Activated CD4-positive, alpha-beta T cell treated with anti-CD3 and anti-CD28 coated beads, Interleukin-2, amount 10 ng/mL, durations not matched to agents 7 days and 5 days (primary cell): Measurements from ENCODE around the gene DEPP1. TPM values are rescaled to one million over a fixed set of nuclear protein-coding genes. Genes with fewer than 3 reads are reported as not detected.

Experiments
- CTCF ChIA-PET: fragments of 350-600 bp; sonication (Branson Sonifier 250); formaldehyde crosslinking; loops from one replicate; lab custom pipeline; 2021; ENCODE audit warnings: antibody characterized with exemption; lab: Charles Lee
- POLR2A ChIA-PET: fragments of 350-600 bp; sonication (Branson Sonifier 250); formaldehyde crosslinking; loops from one replicate; lab custom pipeline; 2021; ENCODE audit warnings: antibody characterized with exemption; lab: Charles Lee
- DNase-seq: peaks from one replicate; pipeline ENCODE4 v3.0.0-alpha.2; 2020
- H3K27ac Mint-ChIP-seq: one replicate; pipeline ENCODE4 v1.8.0; 2021; ENCODE audit warnings: mild to moderate bottlenecking, moderate library complexity, mixed read lengths
- H3K27me3 Mint-ChIP-seq: one replicate; pipeline ENCODE4 v1.8.0; 2021; ENCODE audit warnings: mixed read lengths
- H3K36me3 Mint-ChIP-seq: one replicate; pipeline ENCODE4 v1.8.0; 2021; ENCODE audit warnings: low read depth, mixed read lengths
- H3K4me1 Mint-ChIP-seq: one replicate; pipeline ENCODE4 v1.8.0; 2021; ENCODE audit warnings: mixed read lengths
- H3K4me3 Mint-ChIP-seq: one replicate; pipeline ENCODE4 v1.8.0; 2021; ENCODE audit warnings: mild to moderate bottlenecking, moderate library complexity, mixed read lengths
- H3K9me3 Mint-ChIP-seq: one replicate; pipeline ENCODE4 v1.8.0; 2021; ENCODE audit warnings: mixed read lengths
- total RNA-seq, 2 experiments: library from RNA; stranded (reverse); gene quantifications; one replicate each; pipeline ENCODE4 v1.2.3, GENCODE V29; 2021

The DEPP1 gene
- total RNA-seq, 2 experiments from 2014 or later, result 0.22 to 0.33 TPM

- DNase-seq, result no peak
- no peak overlapping the region for H3K27ac Mint-ChIP-seq
- H3K36me3 Mint-ChIP-seq, result no peaks in the 10 kb centered on the region
- H3K4me3 Mint-ChIP-seq, result no peak overlapping the region
- H3K9me3 Mint-ChIP-seq, result no peaks in the 10 kb centered on the region
- no peaks in the 10 kb centered on the region for H3K27me3 Mint-ChIP-seq
- peaks cover 25% of the 10 kb centered on the region for H3K4me1 Mint-ChIP-seq
- CTCF ChIA-PET, result interaction anchor here (1.2 kb wide), 1 partner anchor 10 kb away, joined by 3 read pairs; no protein-coding TSS in a partner anchor
- POLR2A ChIA-PET, result no interaction called here
Observed at GRCh38 chr10:44991571-44991970, 13.0 kb upstream of the DEPP1 start.

- Mint-ChIP-seq H3K9me3 (no peaks in the 10 kb centered on the region), H3K36me3 (no peaks in the 10 kb centered on the region), H3K4me3 (no peak overlapping the region), H3K27ac (no peak overlapping the region), H3K4me1 (peaks cover 19% of the 10 kb centered on the region), H3K27me3 (peaks cover 3% of the 10 kb centered on the region)
- no peak for DNase-seq
- ChIA-PET POLR2A (no interaction called here), CTCF (no interaction called here)
Observed at GRCh38 chr10:44990965-44991364, 12.4 kb upstream of the DEPP1 start.

- Mint-ChIP-seq H3K27me3 (peaks cover 3% of the 10 kb centered on the region), H3K4me3 (no peak overlapping the region), H3K27ac (peak overlapping the region; percentile 43), H3K9me3 (no peaks in the 10 kb centered on the region), H3K36me3 (no peaks in the 10 kb centered on the region), H3K4me1 (peaks cover 12% of the 10 kb centered on the region)
- ChIA-PET CTCF (no interaction called here), POLR2A (no interaction called here)
- DNase-seq, result no peak
Observed at GRCh38 chr10:44990302-44990655, 11.7 kb upstream of the DEPP1 start.

- Mint-ChIP-seq H3K4me3 (no peak overlapping the region), H3K9me3 (no peaks in the 10 kb centered on the region), H3K27ac (no peak overlapping the region), H3K27me3 (peaks cover 3% of the 10 kb centered on the region), H3K4me1 (peaks cover 6% of the 10 kb centered on the region), H3K36me3 (no peaks in the 10 kb centered on the region)
- ChIA-PET CTCF (no interaction called here), POLR2A (no interaction called here)
- no peak for DNase-seq
Observed at GRCh38 chr10:44989597-44990301, 11.1 kb upstream of the DEPP1 start.

DNA sequence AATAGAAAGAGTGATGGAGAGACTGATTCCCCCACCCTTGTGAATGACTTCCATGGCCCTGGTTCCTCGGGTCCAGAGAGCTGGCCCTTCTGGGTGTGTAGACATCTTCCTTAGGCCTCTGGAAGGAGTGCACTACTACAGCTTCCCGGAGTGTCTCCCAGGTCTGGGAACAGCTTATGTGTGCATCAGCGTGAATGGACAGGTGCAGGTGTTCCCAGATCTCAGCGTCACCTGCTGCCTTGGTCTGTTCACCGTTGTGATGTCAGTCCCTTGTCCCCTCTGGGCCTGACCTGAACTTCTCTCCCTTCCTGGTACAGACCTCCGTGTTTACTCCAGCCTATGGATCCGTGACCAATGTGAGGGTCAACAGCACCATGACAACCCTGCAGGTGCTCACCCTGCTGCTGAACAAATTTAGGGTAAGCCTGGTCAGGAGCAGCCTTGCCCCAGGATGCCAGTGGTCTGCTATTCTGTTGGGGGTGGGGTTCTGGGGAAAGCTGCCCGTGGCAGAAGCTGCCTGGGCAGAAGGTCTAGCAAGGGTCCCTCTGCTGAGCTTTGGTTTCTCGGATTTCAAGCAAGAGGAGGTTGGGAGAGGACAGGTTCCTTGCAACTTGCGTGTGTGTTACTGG, 10.5 kb upstream of the DEPP1 start:
- H3K36me3 Mint-ChIP-seq, result no peaks in the 10 kb centered on the region
- CTCF ChIA-PET, result interaction anchor here (1.4 kb wide), 1 partner anchor 11 kb away, joined by 3 read pairs; no protein-coding TSS in a partner anchor

GRCh38 chr10:44986670-44987069, 8.1 kb upstream of the DEPP1 start:
- DNase-seq, result no peak
- Mint-ChIP-seq H3K27ac (no peak overlapping the region), H3K36me3 (no peaks in the 10 kb centered on the region), H3K9me3 (no peaks in the 10 kb centered on the region), H3K4me3 (no peak overlapping the region), H3K4me1 (no peaks in the 10 kb centered on the region), H3K27me3 (peaks cover 3% of the 10 kb centered on the region)
- CTCF ChIA-PET, result interaction anchor here (0.7 to 0.8 kb wide), 2 partner anchors 8 to 18 kb away, joined by 3 read pairs; no protein-coding TSS in a partner anchor
- POLR2A ChIA-PET, result no interaction called here

More for the DNA sequence above, 10.5 kb upstream of the DEPP1 start:
- Mint-ChIP-seq H3K27me3 (peaks cover 3% of the 10 kb centered on the region), H3K27ac (no peak overlapping the region), H3K9me3 (no peaks in the 10 kb centered on the region), H3K4me3 (no peak overlapping the region), H3K4me1 (peaks cover 3% of the 10 kb centered on the region)
- no peak for DNase-seq
- POLR2A ChIA-PET, result no interaction called here

DNA sequence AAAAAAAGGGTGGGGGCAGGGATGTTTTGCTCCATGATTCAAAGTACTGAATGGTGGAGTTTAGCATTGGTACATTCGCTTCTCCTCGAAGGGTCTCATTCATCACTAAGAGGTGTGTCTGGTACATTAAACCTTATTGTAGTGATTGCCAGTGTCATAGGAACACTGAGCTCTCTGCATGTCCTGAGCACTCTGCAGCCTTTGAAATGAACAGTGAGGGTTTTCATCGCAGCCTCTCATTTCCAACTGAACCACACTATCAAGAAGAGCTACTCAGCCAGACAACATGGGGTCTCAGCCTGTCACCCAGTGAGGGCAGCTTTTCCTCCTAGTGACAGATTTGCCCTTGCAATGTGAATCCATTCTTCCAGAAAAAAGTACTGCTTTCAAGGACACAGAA, 7.6 kb upstream of the DEPP1 start:
- CTCF ChIA-PET, result interaction anchor here (0.6 to 0.8 kb wide), 3 partner anchors 9 to 1579 kb away, joined by 3 read pairs; no protein-coding TSS in a partner anchor
- POLR2A ChIA-PET, result no interaction called here
- H3K36me3 Mint-ChIP-seq, result no peaks in the 10 kb centered on the region

GRCh38 chr10:44985175-44985681, 6.6 kb upstream of the DEPP1 start:
- ChIA-PET CTCF (interaction anchor here (0.6 to 0.9 kb wide), 2 partner anchors 11 to 31 kb away, joined by 3 to 6 read pairs; no protein-coding TSS in a partner anchor), POLR2A (no interaction called here)
- Mint-ChIP-seq H3K9me3 (no peaks in the 10 kb centered on the region), H3K27me3 (peaks cover 3% of the 10 kb centered on the region), H3K4me1 (peaks cover 3% of the 10 kb centered on the region), H3K36me3 (no peaks in the 10 kb centered on the region), H3K27ac (no peak overlapping the region), H3K4me3 (no peak overlapping the region)
- DNase-seq, result no peak

More for the DNA sequence above, 7.6 kb upstream of the DEPP1 start:
- no peak for DNase-seq
- Mint-ChIP-seq H3K4me1 (peaks cover under 1% of the 10 kb centered on the region), H3K9me3 (no peaks in the 10 kb centered on the region), H3K27ac (no peak overlapping the region), H3K27me3 (peaks cover 3% of the 10 kb centered on the region), H3K4me3 (no peak overlapping the region)

DNA sequence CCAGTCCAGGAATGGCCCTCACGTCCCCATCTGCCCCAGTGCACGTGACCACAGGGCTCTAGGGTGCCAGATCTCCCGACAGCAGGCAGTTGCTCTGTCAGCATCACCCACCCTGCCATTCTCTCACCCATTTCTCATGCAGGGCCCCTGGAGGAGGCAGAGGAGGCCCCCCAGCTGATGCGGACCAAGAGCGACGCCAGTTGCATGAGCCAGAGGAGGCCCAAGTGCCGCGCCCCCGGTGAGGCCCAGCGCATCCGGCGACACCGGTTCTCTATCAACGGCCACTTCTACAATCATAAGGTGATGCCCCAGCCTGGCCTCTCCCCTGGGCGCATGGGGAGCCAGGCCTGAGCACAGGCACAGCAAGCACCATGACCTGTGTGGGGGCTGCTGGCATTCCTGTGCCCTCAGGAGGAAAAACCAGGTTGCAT, 6.1 kb upstream of the DEPP1 start:
- Mint-ChIP-seq H3K4me1 (peaks cover 3% of the 10 kb centered on the region), H3K27me3 (peaks cover 3% of the 10 kb centered on the region), H3K27ac (no peak overlapping the region), H3K36me3 (no peaks in the 10 kb centered on the region), H3K4me3 (no peak overlapping the region), H3K9me3 (no peaks in the 10 kb centered on the region)
- DNase-seq, result no peak
- ChIA-PET CTCF (interaction anchor here (0.9 kb wide), 1 partner anchor 10 kb away, joined by 3 read pairs; no protein-coding TSS in a partner anchor), POLR2A (no interaction called here)

- CTCF ChIA-PET, result no interaction called here
- peaks cover 3% of the 10 kb centered on the region for H3K4me1 Mint-ChIP-seq
- H3K36me3 Mint-ChIP-seq, result no peaks in the 10 kb centered on the region
- POLR2A ChIA-PET, result no interaction called here
- DNase-seq, result no peak
- no peaks in the 10 kb centered on the region for H3K9me3 Mint-ChIP-seq
- peaks cover 3% of the 10 kb centered on the region for H3K27me3 Mint-ChIP-seq
- H3K27ac Mint-ChIP-seq, result no peak overlapping the region
- H3K4me3 Mint-ChIP-seq, result no peak overlapping the region
Observed at GRCh38 chr10:44983895-44984278, 5.3 kb upstream of the DEPP1 start.

DNA sequence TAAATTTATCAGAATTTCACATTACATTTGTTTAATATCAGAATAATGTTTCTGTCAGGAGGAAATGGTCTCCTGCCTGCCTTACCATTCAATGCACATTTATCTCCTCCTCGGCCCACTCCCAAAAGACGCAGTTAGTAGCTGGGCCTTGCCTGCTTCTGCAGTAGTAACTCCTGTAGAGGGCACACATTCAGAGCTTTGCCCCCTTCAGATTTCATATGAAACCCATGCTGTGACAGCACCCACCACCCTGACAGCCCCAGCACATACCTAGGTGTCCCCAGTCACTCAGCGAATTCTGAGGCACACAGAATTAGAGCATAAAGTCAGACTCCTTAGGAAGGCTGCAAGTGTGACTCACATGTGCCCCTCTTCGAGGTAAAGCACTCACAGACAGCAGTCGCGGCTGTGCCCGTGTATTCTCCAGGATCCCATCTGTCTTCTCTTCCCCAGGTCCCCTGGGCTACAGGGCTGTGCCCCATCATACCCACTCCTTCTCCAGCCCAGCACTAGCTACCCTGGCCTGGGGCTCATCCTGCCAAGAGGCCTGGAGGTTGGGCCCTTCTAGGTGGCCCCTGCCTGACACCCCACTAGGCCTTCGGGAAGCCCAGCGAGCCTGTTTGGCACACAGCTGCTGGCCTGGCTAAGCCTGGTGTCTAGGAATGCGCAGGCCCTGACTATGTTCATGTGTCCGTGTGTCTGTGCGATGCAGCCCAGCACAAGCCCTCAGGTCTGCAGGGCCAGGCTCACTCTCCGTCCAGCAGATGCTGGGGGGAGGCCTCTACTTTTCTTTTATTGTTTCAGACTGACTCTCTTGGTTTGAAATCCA, 4.7 kb upstream of the DEPP1 start:
- H3K9me3 Mint-ChIP-seq, result no peaks in the 10 kb centered on the region
- H3K27me3 Mint-ChIP-seq, result peaks cover 3% of the 10 kb centered on the region
- H3K36me3 Mint-ChIP-seq, result no peaks in the 10 kb centered on the region
- ChIA-PET CTCF (interaction anchor here (1.1 kb wide), 1 partner anchor 20 kb away, joined by 3 read pairs; no protein-coding TSS in a partner anchor), POLR2A (no interaction called here)
- peaks cover 5% of the 10 kb centered on the region for H3K4me1 Mint-ChIP-seq
- no peak overlapping the region for H3K27ac Mint-ChIP-seq
- DNase-seq, result no peak
- H3K4me3 Mint-ChIP-seq, result no peak overlapping the region

DNA sequence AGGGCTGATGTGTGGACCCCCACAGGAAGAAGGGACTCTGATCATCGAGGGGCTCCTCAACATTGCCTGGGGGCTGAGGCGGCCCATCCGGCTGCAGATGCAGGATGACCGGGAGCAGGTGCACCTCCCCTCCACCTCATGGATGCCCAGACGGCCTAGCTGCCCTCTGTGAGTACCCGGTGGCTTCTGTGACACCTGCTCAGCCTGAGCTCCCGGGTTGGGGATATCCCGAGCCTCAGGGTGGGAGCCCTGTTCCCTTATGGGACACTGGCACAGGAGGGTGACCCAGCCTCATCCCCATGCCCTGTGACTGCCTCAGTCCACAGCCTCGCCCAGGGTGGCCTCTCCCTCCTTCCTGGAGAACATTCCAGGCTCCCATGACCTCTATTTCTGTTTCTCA, 3.9 kb upstream of the DEPP1 start:
- POLR2A ChIA-PET, result no interaction called here
- Mint-ChIP-seq H3K27ac (no peak overlapping the region), H3K4me1 (peaks cover 6% of the 10 kb centered on the region), H3K4me3 (no peak overlapping the region), H3K27me3 (peaks cover 3% of the 10 kb centered on the region), H3K9me3 (no peaks in the 10 kb centered on the region), H3K36me3 (no peaks in the 10 kb centered on the region)
- CTCF ChIA-PET, result interaction anchor here (1.1 kb wide), 1 partner anchor 21 kb away, joined by 3 read pairs; no protein-coding TSS in a partner anchor
- no peak for DNase-seq
